ENCODE data around the gene TOMT.
"Not testable (repeated sequence)": the region's sequence is repeated elsewhere in the genome, so short reads cannot be mapped to it uniquely, and the experiment has no call there.

The TOMT gene

DNA sequence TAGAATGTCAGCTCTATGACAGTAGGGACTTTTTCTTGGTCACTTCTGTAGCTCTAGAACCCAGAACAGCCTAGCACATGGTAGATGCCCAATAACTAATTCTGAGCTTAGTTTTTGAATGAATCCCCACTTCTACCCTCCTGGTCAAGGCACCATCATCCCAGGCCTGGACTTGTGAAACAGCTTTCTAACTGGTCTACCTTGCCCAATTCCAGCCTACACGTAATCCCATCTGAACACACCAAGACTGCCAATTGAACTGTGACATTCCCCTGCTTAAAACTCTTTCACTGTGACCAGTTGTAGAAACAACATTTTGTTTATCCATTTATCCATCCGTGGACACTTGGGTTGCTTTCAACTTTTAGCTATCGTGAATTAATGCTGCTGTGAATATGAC, 23.7 kb downstream of the TOMT start:
- no peak for DNase-seq (ENCODE audit: low read depth)
- H3K4me3 ChIP-seq (ENCODE audit: low read depth, low read length): no peak overlapping the region
- in situ Hi-C loops (cut with HindIII; ENCODE audit: low sequenced_read_pairs): no loop called here
- TF ChIP-seq, protein P1, sequence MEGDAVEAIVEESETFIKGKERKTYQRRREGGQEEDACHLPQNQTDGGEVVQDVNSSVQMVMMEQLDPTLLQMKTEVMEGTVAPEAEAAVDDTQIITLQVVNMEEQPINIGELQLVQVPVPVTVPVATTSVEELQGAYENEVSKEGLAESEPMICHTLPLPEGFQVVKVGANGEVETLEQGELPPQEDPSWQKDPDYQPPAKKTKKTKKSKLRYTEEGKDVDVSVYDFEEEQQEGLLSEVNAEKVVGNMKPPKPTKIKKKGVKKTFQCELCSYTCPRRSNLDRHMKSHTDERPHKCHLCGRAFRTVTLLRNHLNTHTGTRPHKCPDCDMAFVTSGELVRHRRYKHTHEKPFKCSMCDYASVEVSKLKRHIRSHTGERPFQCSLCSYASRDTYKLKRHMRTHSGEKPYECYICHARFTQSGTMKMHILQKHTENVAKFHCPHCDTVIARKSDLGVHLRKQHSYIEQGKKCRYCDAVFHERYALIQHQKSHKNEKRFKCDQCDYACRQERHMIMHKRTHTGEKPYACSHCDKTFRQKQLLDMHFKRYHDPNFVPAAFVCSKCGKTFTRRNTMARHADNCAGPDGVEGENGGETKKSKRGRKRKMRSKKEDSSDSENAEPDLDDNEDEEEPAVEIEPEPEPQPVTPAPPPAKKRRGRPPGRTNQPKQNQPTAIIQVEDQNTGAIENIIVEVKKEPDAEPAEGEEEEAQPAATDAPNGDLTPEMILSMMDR (IDR thresholded peaks at IDR 0.05; ENCODE audit: low read depth, low read length, missing control alignments): no peak

- in situ Hi-C loops (cut with HindIII; ENCODE audit: low sequenced_read_pairs): no loop called here
- no peak for DNase-seq (ENCODE audit: low read depth)
- H3K4me3 ChIP-seq (ENCODE audit: low read depth, low read length): no peak overlapping the region
- TF ChIP-seq, protein P1 (IDR thresholded peaks at IDR 0.05; ENCODE audit: low read depth, low read length, missing control alignments): no peak
Observed at GRCh38 chr11:72132646-72133045, 26.9 kb downstream of the TOMT start.

DNA sequence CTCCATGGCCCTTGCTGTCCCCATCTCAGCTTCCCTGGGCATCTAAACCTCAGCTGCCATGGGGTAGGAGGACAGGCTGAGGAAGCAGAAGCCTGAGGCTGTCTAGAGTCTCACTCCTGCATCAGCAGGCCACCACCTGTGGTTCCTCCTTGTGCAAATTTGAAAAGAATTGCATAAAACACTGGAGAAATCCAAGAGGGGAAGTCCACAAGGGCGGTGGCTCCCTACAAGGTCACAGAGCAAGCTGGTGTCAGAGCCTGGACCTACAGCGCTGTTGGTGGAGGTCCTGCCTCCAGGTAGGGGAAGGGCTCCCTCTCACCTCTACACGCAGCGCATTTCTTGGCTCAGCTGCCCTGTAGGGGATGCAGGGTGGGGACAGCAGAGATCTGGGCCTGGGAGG, 29.7 kb downstream of the TOMT start, which contains the start of gene FOLR3:
Gene FOLR3, plus strand, starts transcription at position 253 of the 400 bp plus-strand sequence. CDS start 228 bp downstream, outside the sequence.
- in situ Hi-C loops (cut with HindIII; ENCODE audit: low sequenced_read_pairs); DNase-seq (ENCODE audit: low read depth); H3K4me3 ChIP-seq (ENCODE audit: low read depth, low read length): not testable (repeated sequence)

DNA sequence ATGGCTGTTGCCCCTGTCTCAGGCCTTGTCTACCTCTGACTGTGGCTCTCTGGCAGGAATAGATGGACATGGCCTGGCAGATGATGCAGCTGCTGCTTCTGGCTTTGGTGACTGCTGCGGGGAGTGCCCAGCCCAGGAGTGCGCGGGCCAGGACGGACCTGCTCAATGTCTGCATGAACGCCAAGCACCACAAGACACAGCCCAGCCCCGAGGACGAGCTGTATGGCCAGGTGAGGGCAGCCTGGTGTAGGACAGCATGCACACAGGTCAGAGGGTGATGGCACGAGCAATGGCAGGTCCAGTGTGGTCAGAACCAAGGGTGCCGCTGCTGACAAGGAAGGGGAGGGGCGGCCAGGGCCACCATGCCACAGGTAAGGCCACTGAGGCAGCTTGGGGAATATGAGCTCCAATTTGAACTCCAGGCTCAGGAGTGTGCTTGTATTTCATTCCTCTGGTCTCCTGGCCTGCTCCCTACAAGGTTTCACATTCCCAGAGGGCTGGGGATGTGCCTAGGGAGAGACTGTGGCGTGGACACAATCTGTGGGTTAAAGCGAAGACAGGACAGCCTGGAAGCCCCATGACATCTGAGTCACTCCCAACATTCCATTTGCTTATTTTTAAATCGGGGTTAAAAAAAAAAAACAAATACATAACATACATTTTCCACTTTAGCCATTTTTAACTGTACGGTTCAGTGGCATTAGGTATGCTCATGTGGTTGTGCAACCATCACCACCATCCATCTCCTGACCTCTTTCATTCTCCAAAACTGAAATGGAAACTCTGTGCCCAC, 30.4 kb downstream of the TOMT start:
- TF ChIP-seq, protein P1 (IDR thresholded peaks at IDR 0.05; ENCODE audit: low read depth, low read length, missing control alignments): no peak
- DNase-seq (ENCODE audit: low read depth): no peak
- in situ Hi-C loops (cut with HindIII; ENCODE audit: low sequenced_read_pairs): no loop called here
- no peak overlapping the region for H3K4me3 ChIP-seq (ENCODE audit: low read depth, low read length)

- in situ Hi-C loops (cut with HindIII; ENCODE audit: low sequenced_read_pairs): no loop called here
- H3K4me3 ChIP-seq (ENCODE audit: low read depth, low read length): no peak overlapping the region
- TF ChIP-seq, protein P1 (IDR thresholded peaks at IDR 0.05; ENCODE audit: low read depth, low read length, missing control alignments): no peak
Observed at GRCh38 chr11:72136684-72137262, 31.0 kb downstream of the TOMT start.

GRCh38 chr11:72138821-72139390, 33.2 kb downstream of the TOMT start:
- in situ Hi-C loops (cut with HindIII; ENCODE audit: low sequenced_read_pairs): no loop called here
- TF ChIP-seq, protein P1 (IDR thresholded peaks at IDR 0.05; ENCODE audit: low read depth, low read length, missing control alignments): no peak
- no peak overlapping the region for H3K4me3 ChIP-seq (ENCODE audit: low read depth, low read length)

More at GRCh38 chr11:72136684-72137262, 31.0 kb downstream of the TOMT start:
- DNase-seq (ENCODE audit: low read depth): no peak

DNA sequence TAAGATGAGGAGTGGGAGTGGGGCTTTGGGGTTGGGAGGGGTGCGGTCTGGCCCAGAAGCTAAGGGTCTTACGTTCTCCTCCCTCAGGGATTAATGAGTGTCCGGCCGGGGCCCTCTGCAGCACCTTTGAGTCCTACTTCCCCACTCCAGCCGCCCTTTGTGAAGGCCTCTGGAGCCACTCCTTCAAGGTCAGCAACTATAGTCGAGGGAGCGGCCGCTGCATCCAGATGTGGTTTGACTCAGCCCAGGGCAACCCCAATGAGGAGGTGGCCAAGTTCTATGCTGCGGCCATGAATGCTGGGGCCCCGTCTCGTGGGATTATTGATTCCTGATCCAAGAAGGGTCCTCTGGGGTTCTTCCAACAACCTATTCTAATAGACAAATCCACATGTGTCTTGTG, 33.8 kb downstream of the TOMT start:
- DNase-seq (ENCODE audit: low read depth): no peak
- TF ChIP-seq, protein P1 (IDR thresholded peaks at IDR 0.05; ENCODE audit: low read depth, low read length, missing control alignments): no peak
- in situ Hi-C loops (cut with HindIII; ENCODE audit: low sequenced_read_pairs): no loop called here
- H3K4me3 ChIP-seq (ENCODE audit: low read depth, low read length): no peak overlapping the region

More at GRCh38 chr11:72138821-72139390, 33.2 kb downstream of the TOMT start:
- DNase-seq (ENCODE audit: low read depth): no peak
